GM12874 (cell line): ENCODE data around the gene SRRM4.
A peak's percentile ranks its signal among the peaks of the same experiment; 100 is the strongest.

Experiments used
- CTCF ChIP-seq: IDR thresholded peaks from 2 replicates; pipeline ENCODE4 v1.5.1; 2011; ENCODE audit warnings: low read depth, mild to moderate bottlenecking, control low read depth, low read length, moderate library complexity; ENCODE audit not compliant: insufficient read depth

Gene SRRM4

GRCh38 chr12:119025786-119026185 lies 44.4 kb downstream of the SRRM4 start:
- TF ChIP-seq CTCF: no peak

GRCh38 chr12:119036878-119037825 lies 55.8 kb downstream of the SRRM4 start:
- peak; percentile 61 for TF ChIP-seq CTCF

GRCh38 chr12:119044094-119044493 lies 62.8 kb downstream of the SRRM4 start:
- no peak for TF ChIP-seq CTCF

- no peak for TF ChIP-seq CTCF
Measured at GRCh38 chr12:119047641-119048040, 66.3 kb downstream of the SRRM4 start.

GRCh38 chr12:119050663-119051062 lies 69.3 kb downstream of the SRRM4 start:
- TF ChIP-seq CTCF: no peak

- no peak for TF ChIP-seq CTCF
Measured at GRCh38 chr12:119051474-119051873, 70.1 kb downstream of the SRRM4 start.

- TF ChIP-seq CTCF: no peak
Measured at GRCh38 chr12:119052001-119052400, 70.7 kb downstream of the SRRM4 start.
